Measurements from ENCODE around the gene FLCN. TPM values are rescaled to one million over a fixed set of nuclear protein-coding genes. Genes with fewer than 3 reads are reported as not detected.

The FLCN gene
- total and polyA plus RNA-seq, 2 donors (not counting 3 experiments of a cell fraction or from before 2014, with no cell fraction given), result 38.8 to 68.9 TPM

DNA sequence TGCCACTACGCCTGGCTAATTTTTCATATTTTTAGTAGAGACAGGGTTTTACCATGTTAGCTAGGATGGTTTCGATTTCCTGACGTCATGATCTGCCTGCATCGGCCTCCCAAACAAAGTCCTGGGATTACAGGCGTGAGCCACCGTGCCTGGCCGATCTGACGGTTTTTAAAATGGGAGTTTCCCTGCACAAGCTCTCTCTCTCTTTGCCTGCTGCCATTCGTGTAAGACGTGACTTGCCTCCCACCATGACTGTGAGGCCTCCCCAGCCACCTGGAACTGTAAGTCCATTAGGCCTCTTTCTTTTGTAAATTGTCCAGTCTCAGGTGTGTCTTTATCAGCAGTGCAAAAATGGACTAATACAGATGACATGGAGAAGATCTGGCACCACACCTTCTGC lies 4.7 kb upstream of the FLCN start:
- Histone ChIP-seq H3K9ac (replicated peaks; ENCODE audit: extremely low read depth, insufficient read depth, low read length) (no peak overlapping the region), H3K9me1 (replicated peaks; ENCODE audit: control insufficient read depth, extremely low read depth, insufficient read depth, low read length) (no peaks in the 10 kb centered on the region), H3K4me2 (ENCODE audit: insufficient read depth, low read length) (no peak overlapping the region), H4K20me1 (replicated peaks; ENCODE audit: control insufficient read depth, extremely low read depth, insufficient read depth, low read length) (no peaks in the 10 kb centered on the region), H3K4me1 (ENCODE audit: control insufficient read depth, extremely low read depth, insufficient read depth, low read length) (no peaks in the 10 kb centered on the region), H3K9me3 (replicated peaks; ENCODE audit: control insufficient read depth, insufficient read depth, low read length) (no peaks in the 10 kb centered on the region), H3K27me3 (ENCODE audit: control insufficient read depth in 2 of 2, insufficient read depth in 2 of 2, low read length in 2 of 2) (no peaks in the 10 kb centered on the region), H3K27ac (ENCODE audit: insufficient read depth, low read depth, low read length) (no peak overlapping the region), H3K79me2 (ENCODE audit: control insufficient read depth, insufficient read depth, low read length) (peaks cover 3% of the 10 kb centered on the region), H2AFZ (ENCODE audit: low read depth, low read length) (no peak overlapping the region), H3K36me3 (ENCODE audit: control insufficient read depth in 2 of 2, extremely low read depth in 1 of 2, insufficient read depth in 2 of 2, low read length in 2 of 2) (peaks cover 1 to 4% of the 10 kb centered on the region in 2 experiments), H3K4me3 (replicated peaks in 1 of 3; ENCODE audit: insufficient read depth in 1 of 3, low read depth in 1 of 3, low read length in 3 of 3) (no peak overlapping the region)
- no peak for DNase-seq (ENCODE audit: low read depth, low spot score)
- dilution Hi-C loops (cut with MboI; ENCODE audit: extremely low pct_ligation_motif_present, low sequenced_read_pairs), result no loop called here
- no peak for FAIRE-seq
- intact Hi-C loops (cut with micrococcal nuclease), result no loop called here
- POLR2A ChIA-PET, result no interaction called here
- no TSS peak for BruUV-seq (replicated peaks)
- no peak for TF ChIP-seq POLR2A (IDR thresholded peaks at IDR 0.05; ENCODE audit: low read depth, low read length)
- no peak for TF ChIP-seq MYC (IDR thresholded peaks at IDR 0.05; ENCODE audit: low read depth, low read length)
- TF ChIP-seq FOS (IDR thresholded peaks at IDR 0.05; ENCODE audit: borderline replicate concordance, insufficient read depth, low read length), result no peak
- TF ChIP-seq JUN (IDR thresholded peaks at IDR 0.05; ENCODE audit: borderline replicate concordance, insufficient read depth, insufficient read length, low read depth), result no peak
- TF ChIP-seq GATA2 (IDR thresholded peaks at IDR 0.05; ENCODE audit: insufficient read depth, insufficient read length, low read depth, low read length), result no peak
- TF ChIP-seq, protein P1, sequence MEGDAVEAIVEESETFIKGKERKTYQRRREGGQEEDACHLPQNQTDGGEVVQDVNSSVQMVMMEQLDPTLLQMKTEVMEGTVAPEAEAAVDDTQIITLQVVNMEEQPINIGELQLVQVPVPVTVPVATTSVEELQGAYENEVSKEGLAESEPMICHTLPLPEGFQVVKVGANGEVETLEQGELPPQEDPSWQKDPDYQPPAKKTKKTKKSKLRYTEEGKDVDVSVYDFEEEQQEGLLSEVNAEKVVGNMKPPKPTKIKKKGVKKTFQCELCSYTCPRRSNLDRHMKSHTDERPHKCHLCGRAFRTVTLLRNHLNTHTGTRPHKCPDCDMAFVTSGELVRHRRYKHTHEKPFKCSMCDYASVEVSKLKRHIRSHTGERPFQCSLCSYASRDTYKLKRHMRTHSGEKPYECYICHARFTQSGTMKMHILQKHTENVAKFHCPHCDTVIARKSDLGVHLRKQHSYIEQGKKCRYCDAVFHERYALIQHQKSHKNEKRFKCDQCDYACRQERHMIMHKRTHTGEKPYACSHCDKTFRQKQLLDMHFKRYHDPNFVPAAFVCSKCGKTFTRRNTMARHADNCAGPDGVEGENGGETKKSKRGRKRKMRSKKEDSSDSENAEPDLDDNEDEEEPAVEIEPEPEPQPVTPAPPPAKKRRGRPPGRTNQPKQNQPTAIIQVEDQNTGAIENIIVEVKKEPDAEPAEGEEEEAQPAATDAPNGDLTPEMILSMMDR (IDR thresholded peaks at IDR 0.05; ENCODE audit: extremely low read depth in 1 of 2, insufficient read depth in 1 of 2, low read depth in 1 of 2, low read length in 2 of 2), result no peak
- CTCF ChIA-PET, result no interaction called here

DNA sequence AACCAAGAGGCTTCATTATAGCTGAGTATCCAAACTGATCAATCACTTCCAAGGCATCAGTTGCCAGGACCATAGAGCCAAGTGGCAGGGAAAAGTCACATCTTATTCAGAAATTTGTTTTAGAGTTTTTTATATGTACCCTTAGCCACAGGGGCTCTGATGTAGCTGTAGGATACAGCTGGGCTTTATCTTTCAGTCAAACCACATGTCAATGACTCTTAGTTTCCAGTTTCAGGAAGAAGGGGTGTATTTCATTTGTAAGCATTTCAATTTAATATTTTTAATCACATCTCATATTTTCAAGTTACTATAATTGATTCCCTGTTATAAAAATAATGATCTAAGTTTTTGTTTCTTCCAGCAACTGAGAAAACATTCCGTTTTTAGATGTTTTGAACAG lies 2.9 kb upstream of the FLCN start:
- Histone ChIP-seq H3K4me3 (replicated peaks in 1 of 3; ENCODE audit: insufficient read depth in 1 of 3, low read depth in 1 of 3, low read length in 3 of 3) (no peak overlapping the region), H3K9ac (replicated peaks; ENCODE audit: extremely low read depth, insufficient read depth, low read length) (no peak overlapping the region), H3K79me2 (ENCODE audit: control insufficient read depth, insufficient read depth, low read length) (peaks cover 19% of the 10 kb centered on the region), H3K36me3 (ENCODE audit: control insufficient read depth in 2 of 2, extremely low read depth in 1 of 2, insufficient read depth in 2 of 2, low read length in 2 of 2) (no peaks in the 10 kb centered on the region), H3K4me2 (ENCODE audit: insufficient read depth, low read length) (no peak overlapping the region), H2AFZ (ENCODE audit: low read depth, low read length) (no peak overlapping the region), H4K20me1 (replicated peaks; ENCODE audit: control insufficient read depth, extremely low read depth, insufficient read depth, low read length) (no peaks in the 10 kb centered on the region), H3K4me1 (ENCODE audit: control insufficient read depth, extremely low read depth, insufficient read depth, low read length) (peaks cover 10% of the 10 kb centered on the region), H3K27me3 (ENCODE audit: control insufficient read depth in 2 of 2, insufficient read depth in 2 of 2, low read length in 2 of 2) (no peaks in the 10 kb centered on the region), H3K9me1 (replicated peaks; ENCODE audit: control insufficient read depth, extremely low read depth, insufficient read depth, low read length) (no peaks in the 10 kb centered on the region), H3K27ac (ENCODE audit: insufficient read depth, low read depth, low read length) (no peak overlapping the region), H3K9me3 (replicated peaks; ENCODE audit: control insufficient read depth, insufficient read depth, low read length) (no peaks in the 10 kb centered on the region)
- TF ChIP-seq MYC (IDR thresholded peaks at IDR 0.05; ENCODE audit: low read depth, low read length) (no peak), FOS (IDR thresholded peaks at IDR 0.05; ENCODE audit: borderline replicate concordance, insufficient read depth, low read length) (no peak), POLR2A (IDR thresholded peaks at IDR 0.05; ENCODE audit: low read depth, low read length) (no peak), POLR2AphosphoS5 (IDR thresholded peaks at IDR 0.05; ENCODE audit: insufficient read depth, low read depth, low read length) (no peak), EZH2 (IDR thresholded peaks at IDR 0.05; ENCODE audit: borderline replicate concordance, low read depth, low read length, severe bottlenecking) (no peak), GATA2 (IDR thresholded peaks at IDR 0.05; ENCODE audit: insufficient read depth, insufficient read length, low read depth, low read length) (no peak), JUN (IDR thresholded peaks at IDR 0.05; ENCODE audit: borderline replicate concordance, insufficient read depth, insufficient read length, low read depth) (no peak)
- TF ChIP-seq, protein P1 (IDR thresholded peaks at IDR 0.05; ENCODE audit: extremely low read depth in 1 of 2, insufficient read depth in 1 of 2, low read depth in 1 of 2, low read length in 2 of 2), result no peak
- TF ChIP-seq, protein P2, sequence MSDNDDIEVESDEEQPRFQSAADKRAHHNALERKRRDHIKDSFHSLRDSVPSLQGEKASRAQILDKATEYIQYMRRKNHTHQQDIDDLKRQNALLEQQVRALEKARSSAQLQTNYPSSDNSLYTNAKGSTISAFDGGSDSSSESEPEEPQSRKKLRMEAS (IDR thresholded peaks at IDR 0.05; ENCODE audit: insufficient read depth, insufficient read length), result no peak
- DNase-seq (ENCODE audit: low read depth, low spot score) (no peak), FAIRE-seq (no peak)
- POLR2A ChIA-PET, result no interaction called here
- dilution Hi-C loops (cut with MboI; ENCODE audit: extremely low pct_ligation_motif_present, low sequenced_read_pairs), result no loop called here
- intact Hi-C loops (cut with micrococcal nuclease), result loop anchor here (2.0 to 10.0 kb wide), 2 partner anchors 23 to 235 kb away; no protein-coding TSS in a partner anchor
- BruUV-seq (replicated peaks), result no TSS peak
- CTCF ChIA-PET, result no interaction called here
